ENCODE data around the gene SMOC2.

Gene SMOC2
- 0 to 0.09 (median 0) reads per million in 4 experiments for total RNA-seq

- DNase-seq, result no peak
These were observed at the start of gene SMOC2 for GRCh38 chr6:168440520-168441433. Gene SMOC2 (plus strand): TSS chr6:168441184. CDS start chr6:168441371, 187 bp downstream.

- no peak for DNase-seq
These were observed 47.7 kb upstream of the SMOC2 start for GRCh38 chr6:168393126-168393870.

GRCh38 chr6:168394606-168395005 is 46.4 kb upstream of the SMOC2 start:
- no peak for DNase-seq

GRCh38 chr6:168395983-168396382 is 45.0 kb upstream of the SMOC2 start:
- DNase-seq, result no peak

- DNase-seq, result no peak
These were observed 44.4 kb upstream of the SMOC2 start for GRCh38 chr6:168396561-168396960.

- no peak for DNase-seq
These were observed 44.0 kb upstream of the SMOC2 start for GRCh38 chr6:168397012-168397411.

GRCh38 chr6:168400037-168400436 is 40.9 kb upstream of the SMOC2 start:
- no peak for DNase-seq

- no peak for DNase-seq
These were observed 37.5 kb upstream of the SMOC2 start for GRCh38 chr6:168403370-168404005.

- DNase-seq, result no peak
These were observed 36.4 kb upstream of the SMOC2 start for GRCh38 chr6:168404560-168404959.

- DNase-seq, result no peak
These were observed 33.1 kb upstream of the SMOC2 start for GRCh38 chr6:168407842-168408241.

- DNase-seq, result no peak
These were observed 32.4 kb upstream of the SMOC2 start for GRCh38 chr6:168408504-168409136.

- no peak for DNase-seq
These were observed 30.9 kb upstream of the SMOC2 start for GRCh38 chr6:168410035-168410434.

- no peak for DNase-seq
These were observed 30.4 kb upstream of the SMOC2 start for GRCh38 chr6:168410554-168411011.

- DNase-seq, result no peak
These were observed 29.9 kb upstream of the SMOC2 start for GRCh38 chr6:168411130-168411529.

GRCh38 chr6:168411793-168412192 is 29.2 kb upstream of the SMOC2 start:
- DNase-seq, result no peak

- no peak for DNase-seq
These were observed 28.5 kb upstream of the SMOC2 start for GRCh38 chr6:168412456-168412855.

- DNase-seq, result no peak
These were observed 27.8 kb upstream of the SMOC2 start for GRCh38 chr6:168413018-168413720.

- DNase-seq, result no peak
These were observed 27.1 kb upstream of the SMOC2 start for GRCh38 chr6:168413856-168414255.

GRCh38 chr6:168414336-168415097 is 26.5 kb upstream of the SMOC2 start:
- DNase-seq, result no peak

GRCh38 chr6:168415098-168415992 is 25.6 kb upstream of the SMOC2 start:
- DNase-seq, result no peak
